GM04503 (cell line): ENCODE data around the gene NDUFV2.

Experiments
- DNase-seq: peaks from one replicate; pipeline ENCODE4 v3.0.0-alpha.2; 2012; ENCODE audit warnings: low read depth

NDUFV2 gene

DNA sequence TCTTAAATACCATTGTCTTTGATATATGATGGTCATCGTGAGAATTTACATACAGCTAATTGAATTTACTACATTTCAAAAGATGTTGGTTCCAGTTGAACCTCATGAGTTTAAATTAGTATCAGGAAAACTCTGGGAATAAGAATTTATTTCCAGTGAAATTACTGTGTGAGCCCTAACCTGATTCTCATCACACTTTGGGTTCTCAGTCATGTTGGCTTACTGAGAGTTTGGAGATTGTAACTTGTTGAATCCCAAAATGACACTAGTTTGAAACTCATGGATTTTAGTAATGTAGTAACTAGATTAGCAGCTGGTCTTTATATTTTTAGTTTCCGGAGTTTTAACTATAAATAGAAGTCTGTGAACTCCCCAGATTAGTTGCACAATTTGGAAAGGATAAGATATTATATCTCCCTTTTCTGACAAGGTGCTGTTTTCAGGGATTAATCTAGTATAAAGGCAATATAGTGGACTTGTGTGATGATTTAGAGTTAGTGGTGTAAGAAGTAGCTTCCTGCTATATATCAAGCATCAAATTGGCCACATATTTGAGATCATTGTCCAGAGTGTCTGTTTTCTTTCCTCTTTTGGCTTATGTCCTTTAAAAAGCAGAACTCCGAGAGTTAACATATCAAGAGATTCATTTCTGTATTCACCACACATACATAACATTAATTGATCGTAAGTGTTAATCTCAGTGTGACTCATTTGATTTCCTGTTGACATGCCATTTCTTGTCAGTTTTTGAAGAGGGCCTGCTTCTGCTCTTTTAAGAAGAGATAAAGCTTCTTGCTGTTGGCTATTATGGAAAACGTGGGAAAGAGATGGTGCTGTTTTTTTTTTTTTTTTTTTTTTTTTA, 15.7 kb downstream of the NDUFV2 start:
- no peak for DNase-seq

DNA sequence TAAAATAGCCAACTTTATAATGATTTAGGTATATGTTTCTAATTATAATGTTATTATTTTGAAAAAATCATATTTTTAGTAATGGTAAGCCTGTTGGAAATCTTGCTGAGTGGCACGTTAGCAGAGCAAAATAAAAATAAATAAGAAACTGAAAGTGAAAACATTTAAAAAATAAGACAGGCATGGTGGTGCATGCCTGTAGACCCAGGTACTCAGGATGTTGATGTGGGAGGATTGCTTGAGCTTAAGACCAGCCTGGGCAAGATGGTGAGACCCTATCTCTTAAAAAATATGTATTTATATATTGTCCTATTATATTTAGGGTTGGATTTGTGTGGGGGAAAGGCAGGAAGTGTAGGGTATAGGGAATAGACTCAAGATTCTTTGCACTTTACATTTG, 18.3 kb downstream of the NDUFV2 start:
- no peak for DNase-seq

DNA sequence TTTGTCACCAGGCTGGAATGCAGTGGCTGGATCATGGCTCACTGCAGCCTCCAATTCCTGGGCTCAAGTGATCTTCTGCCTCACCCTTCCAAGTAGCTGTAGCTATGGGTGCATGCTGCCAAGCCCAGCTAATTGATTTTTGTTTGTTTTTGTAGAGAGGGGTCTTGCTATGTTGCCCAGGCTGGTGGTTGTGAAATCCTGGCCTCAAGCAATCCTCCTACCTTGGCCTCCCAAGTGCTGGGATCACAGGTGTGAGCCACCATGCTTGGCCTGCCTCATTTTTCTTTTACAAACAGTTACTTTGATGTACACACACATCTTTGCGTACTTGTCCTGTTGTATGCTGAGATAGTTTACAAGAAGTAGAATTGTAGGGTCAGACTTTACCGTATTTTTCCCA, 21.0 kb downstream of the NDUFV2 start:
- DNase-seq = no peak

DNA sequence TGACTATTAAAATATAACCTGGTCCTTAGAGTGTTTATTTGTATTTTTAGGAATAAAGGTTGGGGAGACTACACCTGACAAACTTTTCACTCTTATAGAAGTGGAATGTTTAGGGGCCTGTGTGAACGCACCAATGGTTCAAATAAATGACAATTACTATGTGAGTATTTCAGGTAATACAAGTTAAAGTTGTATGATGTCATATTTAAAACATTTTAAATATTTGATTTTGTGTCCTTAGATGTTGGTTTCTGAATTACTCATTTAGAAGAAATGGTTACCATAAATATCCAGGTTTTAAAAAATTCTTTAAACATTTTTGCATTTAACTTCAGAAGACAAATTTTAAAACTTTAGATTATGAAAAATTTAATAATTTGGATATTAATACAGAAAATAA, 22.3 kb downstream of the NDUFV2 start:
- DNase-seq = no peak

DNA sequence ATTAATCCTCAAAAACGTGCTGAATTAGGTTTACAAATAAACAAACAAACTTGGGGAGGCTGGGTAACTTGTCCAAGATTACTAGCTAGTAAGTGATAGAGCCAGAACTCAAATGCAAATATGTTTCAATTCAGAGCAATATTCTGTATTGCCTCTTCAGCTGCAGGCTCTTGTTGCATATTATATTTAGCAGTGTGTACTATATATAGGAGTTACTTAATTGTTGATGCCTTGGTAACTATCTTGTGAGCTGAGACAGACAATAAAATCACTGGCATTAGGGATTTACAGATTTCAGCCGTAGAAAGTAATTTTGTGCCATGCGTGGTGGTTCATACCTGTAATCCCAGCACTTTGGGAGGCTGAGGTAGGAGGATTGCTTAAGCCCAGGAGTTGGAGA, 23.8 kb downstream of the NDUFV2 start:
- DNase-seq = no peak

DNA sequence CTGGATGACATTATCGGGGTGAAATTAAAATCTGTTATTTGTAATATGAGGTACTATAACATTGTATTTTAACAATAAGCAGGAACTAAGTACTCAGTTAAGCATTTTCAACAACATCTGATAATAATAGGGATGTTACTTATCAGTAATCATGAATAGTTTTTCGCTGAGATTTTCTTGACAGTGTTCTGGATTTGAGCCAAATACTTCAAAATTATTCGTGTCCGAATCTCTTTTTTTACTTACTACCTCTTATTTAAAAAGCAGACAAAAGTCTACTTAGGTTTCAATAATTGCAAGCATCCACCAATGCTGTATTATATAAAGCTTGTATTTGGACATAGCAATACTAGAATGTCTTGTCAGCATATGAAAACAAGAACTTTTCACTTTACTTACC, 27.7 kb downstream of the NDUFV2 start:
- DNase-seq = no peak

DNA sequence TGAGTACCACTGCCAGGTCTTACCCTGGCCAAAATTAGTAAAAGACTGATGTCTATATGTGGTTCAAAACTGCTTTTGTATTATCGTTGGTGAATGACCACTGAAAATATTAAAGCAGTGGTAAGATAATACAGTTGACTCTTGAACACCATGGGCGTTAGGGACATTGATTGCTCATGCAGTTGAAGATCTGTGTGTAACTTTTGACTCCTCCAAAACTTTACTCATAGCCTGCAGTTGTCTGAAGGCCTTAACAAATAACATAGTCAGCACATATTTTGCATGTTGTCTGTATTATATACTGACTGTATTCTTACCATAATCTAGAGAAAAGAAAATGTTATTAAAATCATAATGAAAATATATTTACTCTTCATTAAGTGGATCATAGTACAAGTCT, 28.3 kb downstream of the NDUFV2 start:
- no peak for DNase-seq

DNA sequence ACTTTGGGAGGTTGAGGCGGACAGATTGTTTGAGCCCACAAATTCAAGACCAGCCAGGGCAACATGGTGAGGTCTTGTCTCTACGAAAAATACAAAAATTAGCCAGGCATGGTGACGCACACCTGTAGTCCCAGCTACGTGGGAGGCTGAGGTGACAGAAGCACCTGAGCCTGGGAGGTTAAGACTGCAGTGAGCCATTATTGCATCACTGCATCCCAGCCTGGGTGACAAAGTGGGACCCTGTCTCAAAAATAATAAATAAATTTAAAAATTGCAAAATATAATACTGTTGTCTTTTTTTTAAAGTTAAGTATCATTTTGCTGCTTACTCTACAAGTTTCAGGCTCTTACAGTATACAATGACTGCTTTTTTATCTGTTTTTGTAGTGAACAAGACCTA, 30.1 kb downstream of the NDUFV2 start:
- DNase-seq = no peak

DNA sequence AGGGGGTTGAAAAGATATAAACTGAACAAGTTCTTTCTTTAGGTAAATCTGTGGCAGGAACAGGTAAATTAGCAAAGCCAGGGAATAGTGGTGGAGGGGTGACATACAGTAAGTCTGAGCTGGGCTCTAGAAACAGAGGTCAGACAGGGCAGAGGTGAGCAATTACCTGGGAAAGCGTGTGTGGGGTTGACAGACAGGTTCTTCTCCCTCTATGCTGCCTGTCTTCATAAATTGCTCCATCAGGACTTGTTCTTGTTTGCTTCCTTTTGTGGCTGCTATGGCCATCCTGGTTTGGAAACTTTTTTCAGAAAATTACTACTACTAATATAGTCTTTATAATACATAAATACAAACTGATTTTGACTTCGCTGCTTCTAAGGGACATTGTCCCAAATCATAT, 30.7 kb downstream of the NDUFV2 start:
- no peak for DNase-seq

DNA sequence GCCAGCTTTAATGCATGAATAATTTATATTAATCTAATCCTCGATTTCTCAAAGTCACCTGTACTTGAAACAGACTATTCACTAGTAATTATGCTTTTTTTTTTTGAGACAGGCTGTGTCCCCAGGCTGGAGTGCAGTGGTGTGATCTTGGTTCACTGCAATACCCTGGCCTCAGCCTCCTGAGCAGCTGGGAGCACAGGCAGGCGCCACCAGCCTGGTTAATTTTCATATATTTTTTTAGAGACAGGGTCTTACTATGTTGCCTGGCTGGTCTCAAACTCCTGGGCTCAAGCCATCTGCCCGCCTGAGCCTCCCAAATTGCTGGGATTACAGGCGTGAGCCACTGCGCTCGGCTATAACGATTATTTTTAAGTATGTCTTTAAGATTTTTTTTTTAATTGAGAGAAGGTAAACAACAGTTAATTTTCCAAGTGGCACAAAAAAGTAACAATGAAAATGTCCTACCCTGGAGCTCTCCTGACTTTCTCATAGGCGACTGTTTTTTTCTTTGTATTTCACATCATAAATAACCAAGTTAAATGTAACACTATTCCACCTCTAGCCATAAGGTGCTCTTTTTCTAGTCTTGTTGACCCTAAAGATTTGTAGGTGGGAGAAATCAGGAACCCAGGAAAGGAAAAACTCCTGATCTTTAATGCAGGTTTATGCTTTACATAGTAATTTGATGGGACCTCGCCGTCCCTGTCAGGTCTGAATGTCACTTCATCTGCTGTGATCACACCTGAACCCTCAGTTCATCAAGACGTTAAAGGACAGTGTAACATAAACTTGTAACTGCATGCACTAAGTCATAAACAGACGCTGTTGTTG, 32.8 kb downstream of the NDUFV2 start:
- no peak for DNase-seq

DNA sequence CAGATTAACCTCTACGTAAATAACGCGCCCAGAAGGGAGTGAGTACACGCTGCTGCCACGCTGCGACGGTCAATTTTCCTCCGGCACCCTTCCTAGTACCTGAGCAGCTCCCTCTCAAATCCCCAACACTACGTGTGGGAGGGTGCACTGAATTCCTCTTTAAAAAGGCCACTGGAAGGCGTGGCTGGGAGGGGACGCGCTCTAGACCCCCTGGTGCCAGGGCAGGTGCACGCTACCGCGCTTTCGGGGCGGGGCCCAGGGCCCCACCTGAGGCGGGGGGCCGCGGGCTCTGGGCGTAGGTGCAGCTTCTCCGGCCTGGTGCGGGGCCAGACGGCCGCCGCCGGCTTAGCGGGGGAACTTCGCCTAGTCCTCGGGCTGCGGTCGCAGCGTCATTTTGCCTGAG, 33.4 kb downstream of the NDUFV2 start:
- DNase-seq = no peak

DNA sequence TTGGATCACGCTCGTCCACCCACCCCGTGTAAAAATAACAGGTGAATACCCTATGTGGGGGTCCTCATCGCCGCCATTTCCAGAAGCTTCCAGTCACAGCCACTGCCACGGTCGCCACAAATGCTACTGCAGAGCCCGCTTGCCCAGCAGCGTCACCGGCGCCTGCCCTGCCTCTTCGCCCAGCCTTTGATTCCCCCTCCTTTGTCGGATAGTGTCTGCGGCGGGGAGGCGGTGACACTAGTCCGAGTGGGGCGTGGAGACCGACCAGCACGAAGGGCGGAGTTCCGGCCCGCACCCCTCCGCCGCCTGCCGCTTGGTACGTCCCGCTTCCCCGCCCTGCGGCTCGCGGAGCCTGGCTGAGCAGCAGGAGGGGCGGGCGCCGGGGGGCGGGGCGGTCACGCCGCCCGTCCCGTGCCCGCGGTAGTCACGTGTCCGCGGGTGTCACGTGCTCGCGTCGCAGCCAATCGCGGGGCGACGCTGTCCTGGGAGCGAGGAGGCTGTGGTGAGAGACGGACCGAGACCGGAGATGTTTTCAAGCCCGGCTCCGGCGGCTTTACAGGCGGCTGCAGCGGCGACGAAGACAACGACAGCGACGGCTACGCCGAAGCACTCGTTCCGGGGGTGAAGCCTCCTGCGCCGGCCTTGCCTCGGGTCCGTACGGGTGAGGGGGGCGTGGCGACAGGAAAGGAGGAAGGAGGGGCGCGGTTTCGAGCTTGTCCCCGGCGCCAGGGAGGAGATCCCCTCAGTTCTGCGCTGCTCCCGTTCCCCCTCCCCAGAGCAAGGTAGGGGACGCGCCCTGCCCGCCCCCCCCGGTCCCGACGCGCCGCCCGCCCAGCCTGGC, 34.0 kb downstream of the NDUFV2 start, which contains the start of gene ANKRD12:
Gene ANKRD12 (plus strand): TSS at position 467 of the 841 bp plus-strand sequence. CDS start 45,652 bp downstream, outside the sequence.
- DNase-seq = peak; percentile 78

DNA sequence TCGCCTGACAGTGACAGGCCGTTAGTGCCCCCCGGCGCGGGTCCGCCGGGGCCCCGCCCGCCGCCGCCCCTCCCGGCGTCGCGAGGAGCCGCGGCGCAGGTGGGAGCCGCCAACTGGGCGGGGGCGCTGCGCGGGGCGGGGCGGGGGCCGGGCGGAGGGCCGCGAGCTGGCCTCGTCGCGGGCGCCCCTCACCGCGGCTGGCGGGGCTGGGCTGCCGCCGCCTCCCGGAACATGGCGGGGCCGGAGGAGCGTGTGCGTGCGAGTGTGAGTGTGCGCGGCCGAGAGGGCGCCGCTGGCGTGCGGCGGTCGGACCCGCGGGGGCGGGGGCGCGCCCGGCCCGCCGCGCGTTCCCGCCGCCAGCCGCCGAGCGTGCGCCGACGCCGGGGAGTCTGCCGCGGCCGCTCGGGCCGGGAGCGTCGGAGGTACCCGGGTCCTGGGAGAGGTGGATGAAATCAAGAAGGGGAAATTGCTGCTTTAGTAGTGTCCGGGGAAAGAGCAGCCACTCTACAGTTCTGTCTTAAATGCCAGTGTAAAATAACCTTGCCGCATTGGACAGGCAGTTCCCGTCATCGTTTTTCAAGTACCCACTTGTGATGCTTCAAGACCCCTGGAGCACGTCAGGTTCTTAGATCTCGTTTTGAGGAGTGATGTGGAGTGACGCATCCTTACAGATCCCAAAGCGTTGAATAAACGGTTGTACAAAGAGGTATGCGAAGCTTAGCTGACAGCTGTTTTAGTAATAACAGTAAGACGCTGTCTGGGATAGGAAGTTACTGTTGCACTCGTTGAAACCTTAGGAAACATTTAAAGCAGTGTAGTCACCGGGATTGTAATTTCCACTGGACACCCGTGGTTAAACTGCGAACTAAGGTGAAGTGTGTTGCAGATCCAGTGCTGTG, 34.9 kb downstream of the NDUFV2 start:
- DNase-seq = peak; percentile 35

DNA sequence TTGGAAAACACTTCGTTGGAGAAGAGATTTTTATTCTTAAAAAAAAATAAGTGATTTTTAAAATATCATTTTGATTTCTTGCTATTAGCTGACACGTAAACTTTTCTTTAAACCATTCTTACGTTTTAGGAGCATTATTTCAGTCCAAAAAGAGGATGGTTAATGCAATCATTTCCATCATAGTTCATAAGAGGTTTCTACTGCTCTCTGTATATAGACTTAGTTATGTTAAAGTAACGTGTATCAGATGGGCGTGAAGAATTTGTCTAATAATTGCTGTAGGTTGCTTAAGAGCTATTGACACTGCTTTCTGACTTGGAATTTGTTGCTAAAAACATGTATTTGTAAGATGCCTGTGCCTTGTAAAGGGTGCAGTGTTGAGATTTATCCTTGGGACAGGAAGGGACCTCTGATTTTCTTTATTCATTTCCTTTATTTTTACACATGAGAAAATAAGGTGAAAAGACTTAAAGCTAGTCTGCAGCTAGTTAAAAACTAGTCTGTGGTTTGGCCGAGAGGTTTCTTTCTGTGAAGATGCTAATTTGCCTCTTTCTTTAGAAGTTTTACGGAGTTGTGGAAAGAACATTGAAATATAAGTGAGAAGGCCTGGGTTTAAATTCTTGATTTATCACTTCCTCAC, 37.0 kb downstream of the NDUFV2 start:
- DNase-seq = no peak

DNA sequence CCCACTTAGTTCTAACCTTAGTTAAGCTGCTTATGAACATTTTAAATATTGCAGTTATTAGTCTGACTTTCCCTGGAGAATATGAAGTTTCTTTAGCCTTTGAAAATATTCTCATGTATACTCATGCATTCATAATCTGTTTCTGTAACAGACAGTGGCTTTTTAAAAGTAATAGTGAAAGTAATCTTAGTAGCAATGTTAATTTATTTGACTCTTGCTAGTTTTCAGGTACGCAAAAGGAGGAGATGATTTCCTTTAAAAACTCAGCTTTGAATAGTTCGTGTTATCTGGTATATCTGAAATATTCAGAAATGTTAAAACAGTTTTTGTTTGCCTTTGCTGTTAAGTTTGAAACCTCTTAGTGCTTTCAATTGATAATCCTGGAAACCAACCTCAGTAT, 37.9 kb downstream of the NDUFV2 start:
- DNase-seq = no peak

DNA sequence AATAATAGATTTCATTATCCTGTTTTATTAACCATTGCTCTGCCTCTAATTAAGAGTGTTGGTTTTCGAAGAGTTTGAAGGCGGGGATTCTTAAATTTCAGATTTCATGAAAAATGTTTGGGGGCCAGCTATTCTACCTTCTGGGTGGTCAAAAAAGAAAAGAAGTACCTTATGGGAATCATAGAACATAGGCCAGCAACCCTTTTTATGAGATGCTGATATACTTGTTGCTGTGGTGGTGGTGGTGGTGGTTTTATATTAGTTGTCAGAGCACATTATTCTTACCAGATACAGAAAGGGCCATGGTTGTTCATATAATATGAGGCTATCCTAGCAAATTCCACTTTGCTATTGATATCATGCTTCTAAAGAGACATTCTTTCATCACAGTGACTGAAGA, 38.5 kb downstream of the NDUFV2 start:
- no peak for DNase-seq

DNA sequence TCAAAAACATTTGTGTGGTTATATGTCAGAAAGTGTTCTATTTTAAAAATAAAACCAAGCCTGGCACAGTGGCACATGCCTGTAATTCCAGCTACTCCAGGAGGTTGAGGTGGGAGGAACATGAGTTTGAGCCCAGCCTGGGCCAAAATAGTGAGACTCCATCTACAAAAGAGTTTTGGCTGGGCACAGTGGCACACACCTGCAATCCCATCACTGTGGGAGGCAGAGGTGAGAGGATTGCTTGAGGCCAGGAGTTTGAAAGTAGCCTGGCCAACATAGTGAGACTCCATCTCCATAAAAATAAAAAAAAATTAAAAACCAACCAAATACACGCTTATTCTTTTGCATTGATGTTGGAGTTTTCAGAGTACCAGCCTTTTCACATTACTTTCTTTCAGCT, 43.7 kb downstream of the NDUFV2 start:
- DNase-seq = no peak

DNA sequence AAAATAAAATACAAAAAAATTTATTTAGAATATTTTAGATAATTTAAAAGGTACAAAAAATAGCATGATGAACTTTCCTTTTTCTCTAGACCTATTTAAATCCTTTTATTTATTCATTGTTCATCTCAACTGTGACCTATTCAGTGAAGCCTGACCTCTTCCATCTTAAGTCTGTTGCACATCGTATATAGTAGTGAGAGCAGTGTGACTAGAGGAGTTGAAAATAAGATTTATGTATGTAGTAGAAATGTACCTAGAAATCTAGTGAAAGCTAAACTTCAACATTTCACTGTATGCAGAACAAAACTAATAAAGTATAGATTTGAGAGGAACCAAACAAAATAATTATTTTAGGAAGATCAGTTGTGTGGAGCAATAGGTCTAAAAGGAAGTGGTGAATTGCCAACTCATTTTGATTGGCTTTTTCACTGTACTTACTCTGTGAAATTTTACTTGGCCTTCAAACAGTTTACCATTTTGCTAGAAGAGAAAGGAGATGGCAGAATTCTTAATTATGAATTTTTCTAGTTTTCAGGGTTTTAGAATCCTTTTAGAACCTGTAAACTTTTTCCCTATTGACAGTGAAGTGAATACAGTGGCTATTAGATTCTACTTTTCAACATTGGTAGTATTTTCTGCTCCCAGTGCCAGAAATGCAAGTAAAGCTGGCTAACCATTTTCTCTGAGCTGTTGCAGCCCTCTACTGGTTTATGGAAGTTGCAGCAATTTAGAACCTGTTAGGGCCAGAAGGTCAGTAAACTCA, 45.1 kb downstream of the NDUFV2 start:
- DNase-seq = no peak

DNA sequence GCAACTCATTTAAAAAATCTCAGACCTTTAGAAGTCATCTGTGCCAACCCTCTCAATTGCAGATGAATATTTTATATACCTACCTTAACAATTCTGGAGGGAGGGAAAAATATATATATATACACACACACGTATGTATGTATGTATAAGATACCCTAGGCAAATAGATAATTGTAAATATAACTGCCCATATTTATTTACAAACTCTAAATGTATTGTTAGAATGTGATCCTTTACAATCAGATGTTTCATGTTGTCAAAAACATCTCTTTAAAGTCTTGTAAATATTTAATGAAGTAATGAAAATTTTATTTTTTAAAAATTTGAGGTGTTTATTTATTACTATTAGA, 45.7 kb downstream of the NDUFV2 start:
- no peak for DNase-seq

DNA sequence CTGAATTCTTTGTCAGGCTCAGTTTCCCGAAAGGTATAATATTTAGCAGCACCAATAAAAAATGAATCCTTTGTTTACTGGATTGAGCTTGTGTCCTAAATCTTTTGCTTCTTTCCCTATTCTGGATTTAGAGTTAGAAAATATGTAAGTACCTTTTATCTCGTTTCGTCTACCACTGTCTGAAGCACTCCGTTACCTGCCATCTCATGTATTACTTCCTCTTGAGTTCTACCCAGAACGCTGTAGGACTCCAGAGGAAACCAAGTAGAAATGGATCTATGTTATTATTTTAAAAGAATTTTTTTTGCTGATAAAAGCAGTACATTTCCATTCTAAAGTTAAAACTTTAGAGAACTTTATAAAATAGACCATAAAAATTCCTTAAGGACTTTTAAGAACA, 47.6 kb downstream of the NDUFV2 start:
- no peak for DNase-seq
